Astrocyte (in vitro differentiated cells and primary cell): ENCODE results near the gene ESRP2.

Source experiments
- EZH2 ChIP-seq: IDR thresholded peaks from 2 replicates; pipeline ENCODE4 v1.6.1; 2012; ENCODE audit warnings: mild to moderate bottlenecking, low read length, inconsistent platforms; ENCODE audit not compliant: insufficient read depth
- TF ChIP-seq, protein P1 (sequence below): IDR thresholded peaks from 2 replicates; pipeline ENCODE4 v1.5.1; 2011; ENCODE audit warnings: low read depth, mild to moderate bottlenecking, inconsistent platforms, low read length, moderate library complexity; ENCODE audit not compliant: insufficient read depth

DNA sequence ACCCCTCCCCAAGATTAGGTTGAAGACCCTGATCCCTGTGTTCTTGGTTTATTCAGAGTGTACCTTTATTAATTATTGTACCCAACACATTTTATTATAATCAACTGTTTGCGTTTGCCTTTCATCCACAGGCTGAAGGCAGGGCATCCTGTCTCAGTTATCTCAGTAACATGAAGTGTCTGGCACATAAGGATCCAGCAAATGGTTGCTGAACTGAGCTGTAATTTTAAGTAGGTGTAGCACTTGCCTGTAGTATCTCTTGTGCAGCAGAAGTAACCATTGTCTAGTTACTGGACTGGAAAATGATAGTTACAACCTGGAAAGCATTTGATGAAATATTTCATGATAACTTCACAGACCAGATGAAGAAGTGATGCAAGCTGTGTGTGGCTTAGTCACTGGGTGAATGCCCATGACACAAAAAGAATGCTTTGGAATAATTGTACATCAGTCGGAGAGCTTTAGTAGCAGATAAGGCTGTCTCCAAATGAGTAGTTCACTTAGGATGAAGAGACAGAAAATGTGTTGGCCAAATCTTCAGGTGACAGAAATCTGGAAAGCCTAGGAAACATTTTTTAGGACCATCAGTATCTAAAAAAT lies 56.6 kb downstream of the ESRP2 start:
- TF ChIP-seq, protein P1, sequence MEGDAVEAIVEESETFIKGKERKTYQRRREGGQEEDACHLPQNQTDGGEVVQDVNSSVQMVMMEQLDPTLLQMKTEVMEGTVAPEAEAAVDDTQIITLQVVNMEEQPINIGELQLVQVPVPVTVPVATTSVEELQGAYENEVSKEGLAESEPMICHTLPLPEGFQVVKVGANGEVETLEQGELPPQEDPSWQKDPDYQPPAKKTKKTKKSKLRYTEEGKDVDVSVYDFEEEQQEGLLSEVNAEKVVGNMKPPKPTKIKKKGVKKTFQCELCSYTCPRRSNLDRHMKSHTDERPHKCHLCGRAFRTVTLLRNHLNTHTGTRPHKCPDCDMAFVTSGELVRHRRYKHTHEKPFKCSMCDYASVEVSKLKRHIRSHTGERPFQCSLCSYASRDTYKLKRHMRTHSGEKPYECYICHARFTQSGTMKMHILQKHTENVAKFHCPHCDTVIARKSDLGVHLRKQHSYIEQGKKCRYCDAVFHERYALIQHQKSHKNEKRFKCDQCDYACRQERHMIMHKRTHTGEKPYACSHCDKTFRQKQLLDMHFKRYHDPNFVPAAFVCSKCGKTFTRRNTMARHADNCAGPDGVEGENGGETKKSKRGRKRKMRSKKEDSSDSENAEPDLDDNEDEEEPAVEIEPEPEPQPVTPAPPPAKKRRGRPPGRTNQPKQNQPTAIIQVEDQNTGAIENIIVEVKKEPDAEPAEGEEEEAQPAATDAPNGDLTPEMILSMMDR, result no peak
- TF ChIP-seq EZH2, result no peak
